ENCODE data around the gene CFAP46. TPM values are rescaled to one million over a fixed set of nuclear protein-coding genes. Genes with fewer than 3 reads are reported as not detected.
"Not testable (repeated sequence)": the region's sequence is repeated elsewhere in the genome, so short reads cannot be mapped to it uniquely, and the experiment has no call there.

The CFAP46 gene
- polyA plus RNA-seq, 3 donors, result 0.07 TPM; not detected in 2

- Histone ChIP-seq H2AFZ (ENCODE audit: insufficient read depth, low read depth, low read length, poor library complexity, severe bottlenecking) (no peak overlapping the region), H3K79me2 (ENCODE audit: insufficient read depth, low read length) (no peaks in the 10 kb centered on the region), H3K27me3 (ENCODE audit: control insufficient read depth in 2 of 2, insufficient read depth in 2 of 2, low read length in 2 of 2) (no peaks in the 10 kb centered on the region), H3K4me1 (ENCODE audit: control insufficient read depth in 1 of 2, insufficient read depth in 2 of 2, low read length in 2 of 2) (no peaks in the 10 kb centered on the region), H3K36me3 (replicated peaks in 1 of 2; ENCODE audit: control insufficient read depth in 1 of 2, insufficient read depth in 2 of 2, low read length in 2 of 2) (no peaks in the 10 kb centered on the region), H3K4me3 (replicated peaks in 1 of 3; ENCODE audit: low read depth in 2 of 3, low read length in 3 of 3) (no peak overlapping the region), H4K20me1 (ENCODE audit: insufficient read depth, low read length) (no peaks in the 10 kb centered on the region), H3K9ac (ENCODE audit: insufficient read depth, low read length, poor library complexity, severe bottlenecking) (no peak overlapping the region), H3K27ac (ENCODE audit: low read depth in 1 of 2, low read length in 2 of 2) (no peak overlapping the region), H3K4me2 (replicated peaks; ENCODE audit: extremely low read depth, low read length, poor library complexity, severe bottlenecking) (no peak overlapping the region), H3K9me3 (replicated peaks in 1 of 2; ENCODE audit: control insufficient read depth in 1 of 2, insufficient read depth in 1 of 2, low read length in 2 of 2) (no peaks in the 10 kb centered on the region)
- Mint-ChIP-seq H3K36me3 (no peaks in the 10 kb centered on the region), H3K27ac (no peak overlapping the region), H3K4me3 (no peak overlapping the region), H3K4me1 (no peaks in the 10 kb centered on the region), H3K9me3 (peaks cover 0 to 12% (median 4%) of the 10 kb centered on the region in 7 donors), H3K27me3 (ENCODE audit: low read depth in 3 of 3) (peaks cover 10 to 16% (median 11%) of the 10 kb centered on the region in 3 donors)
- intact Hi-C loops (cut with micrococcal nuclease), result no loop called here
- no peak for DNase-seq
- TF ChIP-seq, protein P1, sequence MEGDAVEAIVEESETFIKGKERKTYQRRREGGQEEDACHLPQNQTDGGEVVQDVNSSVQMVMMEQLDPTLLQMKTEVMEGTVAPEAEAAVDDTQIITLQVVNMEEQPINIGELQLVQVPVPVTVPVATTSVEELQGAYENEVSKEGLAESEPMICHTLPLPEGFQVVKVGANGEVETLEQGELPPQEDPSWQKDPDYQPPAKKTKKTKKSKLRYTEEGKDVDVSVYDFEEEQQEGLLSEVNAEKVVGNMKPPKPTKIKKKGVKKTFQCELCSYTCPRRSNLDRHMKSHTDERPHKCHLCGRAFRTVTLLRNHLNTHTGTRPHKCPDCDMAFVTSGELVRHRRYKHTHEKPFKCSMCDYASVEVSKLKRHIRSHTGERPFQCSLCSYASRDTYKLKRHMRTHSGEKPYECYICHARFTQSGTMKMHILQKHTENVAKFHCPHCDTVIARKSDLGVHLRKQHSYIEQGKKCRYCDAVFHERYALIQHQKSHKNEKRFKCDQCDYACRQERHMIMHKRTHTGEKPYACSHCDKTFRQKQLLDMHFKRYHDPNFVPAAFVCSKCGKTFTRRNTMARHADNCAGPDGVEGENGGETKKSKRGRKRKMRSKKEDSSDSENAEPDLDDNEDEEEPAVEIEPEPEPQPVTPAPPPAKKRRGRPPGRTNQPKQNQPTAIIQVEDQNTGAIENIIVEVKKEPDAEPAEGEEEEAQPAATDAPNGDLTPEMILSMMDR (IDR thresholded peaks at IDR 0.05), result no peak
- WGBS (ENCODE audit: insufficient coverage), result 91% methylated on average over 6 of the region's 12 CpGs
Measured at GRCh38 chr10:132898391-132899053, 43.8 kb downstream of the CFAP46 start.

GRCh38 chr10:132897516-132898381 lies 44.6 kb downstream of the CFAP46 start:
- no peak overlapping the region for H3K9ac ChIP-seq (ENCODE audit: insufficient read depth, low read length, poor library complexity, severe bottlenecking)
- Mint-ChIP-seq H3K9me3 (peaks cover 0 to 12% (median 4%) of the 10 kb centered on the region in 7 donors), H3K4me3 (no peak overlapping the region), H3K27ac (no peak overlapping the region), H3K27me3 (ENCODE audit: low read depth in 3 of 3) (peaks cover 7 to 20% (median 7%) of the 10 kb centered on the region in 3 donors), H3K4me1 (no peaks in the 10 kb centered on the region), H3K36me3 (no peaks in the 10 kb centered on the region)
- no peak overlapping the region for H3K27ac ChIP-seq (ENCODE audit: low read depth in 1 of 2, low read length in 2 of 2)
- no peaks in the 10 kb centered on the region for H3K9me3 ChIP-seq (replicated peaks in 1 of 2; ENCODE audit: control insufficient read depth in 1 of 2, insufficient read depth in 1 of 2, low read length in 2 of 2)
- WGBS (ENCODE audit: insufficient coverage), result 83% methylated on average over 15 of the region's 16 CpGs
- no peak for DNase-seq
- TF ChIP-seq, protein P1 (IDR thresholded peaks at IDR 0.05), result no peak
- H3K36me3 ChIP-seq (replicated peaks in 1 of 2; ENCODE audit: control insufficient read depth in 1 of 2, insufficient read depth in 2 of 2, low read length in 2 of 2), result no peaks in the 10 kb centered on the region
- H3K27me3 ChIP-seq (ENCODE audit: control insufficient read depth in 2 of 2, insufficient read depth in 2 of 2, low read length in 2 of 2), result no peaks in the 10 kb centered on the region
- H3K4me3 ChIP-seq (replicated peaks in 1 of 3; ENCODE audit: low read depth in 2 of 3, low read length in 3 of 3), result no peak overlapping the region
- H4K20me1 ChIP-seq (ENCODE audit: insufficient read depth, low read length), result no peaks in the 10 kb centered on the region
- no peaks in the 10 kb centered on the region for H3K79me2 ChIP-seq (ENCODE audit: insufficient read depth, low read length)
- H3K4me1 ChIP-seq (ENCODE audit: control insufficient read depth in 1 of 2, insufficient read depth in 2 of 2, low read length in 2 of 2), result no peaks in the 10 kb centered on the region
- intact Hi-C loops (cut with micrococcal nuclease), result no loop called here
- no peak overlapping the region for H2AFZ ChIP-seq (ENCODE audit: insufficient read depth, low read depth, low read length, poor library complexity, severe bottlenecking)
- H3K4me2 ChIP-seq (replicated peaks; ENCODE audit: extremely low read depth, low read length, poor library complexity, severe bottlenecking), result no peak overlapping the region

DNA sequence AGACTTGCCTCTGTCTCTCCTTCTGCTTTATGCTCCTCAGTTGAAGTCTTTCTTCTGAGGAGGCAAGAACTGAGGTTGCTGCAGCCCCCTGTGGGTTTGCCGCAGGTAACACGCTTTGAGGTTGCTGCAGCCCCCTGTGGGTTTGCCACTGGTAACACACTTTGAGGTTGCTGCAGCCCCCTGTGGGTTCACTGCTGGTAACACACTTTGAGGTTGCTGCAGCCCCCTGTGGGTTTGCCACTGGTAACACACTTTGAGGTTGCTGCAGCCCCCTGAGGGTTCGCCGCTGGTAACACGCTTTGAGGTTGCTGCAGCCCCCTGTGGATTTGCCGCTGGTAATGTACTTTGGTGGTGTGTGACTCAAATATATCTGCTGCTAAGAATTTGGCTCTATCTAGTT lies 48.6 kb downstream of the CFAP46 start:
- H3K9me3 Mint-ChIP-seq; H3K36me3 Mint-ChIP-seq; H3K27ac ChIP-seq (ENCODE audit: low read depth in 1 of 2, low read length in 2 of 2); H3K9ac ChIP-seq (ENCODE audit: insufficient read depth, low read length, poor library complexity, severe bottlenecking); H3K4me3 ChIP-seq (replicated peaks in 1 of 3; ENCODE audit: low read depth in 2 of 3, low read length in 3 of 3); H3K4me1 ChIP-seq (ENCODE audit: control insufficient read depth in 1 of 2, insufficient read depth in 2 of 2, low read length in 2 of 2); H3K4me3 Mint-ChIP-seq; H3K36me3 ChIP-seq (replicated peaks in 1 of 2; ENCODE audit: control insufficient read depth in 1 of 2, insufficient read depth in 2 of 2, low read length in 2 of 2); H3K9me3 ChIP-seq (replicated peaks in 1 of 2; ENCODE audit: control insufficient read depth in 1 of 2, insufficient read depth in 1 of 2, low read length in 2 of 2); H2AFZ ChIP-seq (ENCODE audit: insufficient read depth, low read depth, low read length, poor library complexity, severe bottlenecking); H3K4me2 ChIP-seq (replicated peaks; ENCODE audit: extremely low read depth, low read length, poor library complexity, severe bottlenecking); H4K20me1 ChIP-seq (ENCODE audit: insufficient read depth, low read length); intact Hi-C loops (cut with micrococcal nuclease); H3K27ac Mint-ChIP-seq; H3K79me2 ChIP-seq (ENCODE audit: insufficient read depth, low read length); DNase-seq; H3K4me1 Mint-ChIP-seq; H3K27me3 ChIP-seq (ENCODE audit: control insufficient read depth in 2 of 2, insufficient read depth in 2 of 2, low read length in 2 of 2): not testable (repeated sequence)
- WGBS (ENCODE audit: insufficient coverage), result 48% methylated on average over 2 of the region's 6 CpGs
- H3K27me3 Mint-ChIP-seq (ENCODE audit: low read depth in 3 of 3), result peaks cover 9 to 26% (median 9%) of the 10 kb centered on the region in 3 donors

All from CD14-positive monocyte (primary cell).